HepG2 (cell line): Measurements from ENCODE around the gene ERLIN1. TPM values are rescaled to one million over a fixed set of nuclear protein-coding genes. Genes with fewer than 3 reads are reported as not detected.
A peak's percentile ranks its signal among the peaks of the same experiment; 100 is the strongest.

Experiments
- ATF7-NPFF ChIP-seq: sonication (generic); formaldehyde crosslinking; IDR thresholded peaks from 2 replicates; pipeline ENCODE4 v1.8.1; 2023; ENCODE audit warnings: mild to moderate bottlenecking, low read depth, missing genetic modification reagents, moderate library complexity
- CCDC6 ChIP-seq: sonication (generic); formaldehyde crosslinking; IDR thresholded peaks from 2 replicates; pipeline ENCODE4 v1.8.1; 2022; ENCODE audit warnings: mild to moderate bottlenecking, missing genetic modification reagents, moderate library complexity
- DBP ChIP-seq: sonication (generic); formaldehyde crosslinking; IDR thresholded peaks from 2 replicates; pipeline ENCODE4 v1.4.0; 2020; ENCODE audit warnings: missing genetic modification reagents; ENCODE audit errors: not compliant biosample characterization
- DR1 ChIP-seq: sonication (generic); formaldehyde crosslinking; IDR thresholded peaks from 2 replicates; pipeline ENCODE4 v1.8.0; 2021; ENCODE audit warnings: mild to moderate bottlenecking, missing genetic modification reagents, inconsistent platforms
- FOSL2 ChIP-seq: sonication (generic); formaldehyde crosslinking; IDR thresholded peaks from 2 replicates; pipeline ENCODE4 v1.4.0; 2020; ENCODE audit warnings: missing genetic modification reagents
- HIVEP1 ChIP-seq: sonication (generic); formaldehyde crosslinking; IDR thresholded peaks from 2 replicates; pipeline ENCODE4 v1.4.0; 2020; ENCODE audit warnings: mild to moderate bottlenecking, missing genetic modification reagents
- IRF1 ChIP-seq: sonication (generic); formaldehyde crosslinking; IDR thresholded peaks from 2 replicates; pipeline ENCODE4 v1.4.0; 2020; ENCODE audit warnings: low read depth, mild to moderate bottlenecking, missing genetic modification reagents
- KLF6 ChIP-seq: IDR thresholded peaks from 2 replicates; pipeline ENCODE4 v1.8.0; 2016; ENCODE audit warnings: missing biosample characterization, missing genetic modification reagents
- NR2F2 ChIP-seq: IDR thresholded peaks from 2 replicates; pipeline ENCODE4 v1.6.1; 2012; ENCODE audit warnings: low read depth, inconsistent platforms, borderline replicate concordance
- SOX6 ChIP-seq, 2 experiments: fragments of 450-650 bp in 1 of 2; sonication (generic) in 1 of 2; formaldehyde crosslinking in 1 of 2; IDR thresholded peaks; 2 replicates each; pipeline versions ENCODE4 v1.4.0 to v1.6.1; 2017 to 2020; ENCODE audit warnings: antibody characterized with exemption in 1 of 2, mild to moderate bottlenecking in 1 of 2, missing genetic modification reagents in 1 of 2
- TFE3 ChIP-seq: IDR thresholded peaks from 2 replicates; pipeline ENCODE4 v1.6.1; 2016
- ZNF180 ChIP-seq: sonication (generic); formaldehyde crosslinking; IDR thresholded peaks from 2 replicates; pipeline ENCODE4 v1.4.0; 2020; ENCODE audit warnings: low read depth, missing genetic modification reagents, borderline replicate concordance
- ZNF407 ChIP-seq: sonication (generic); formaldehyde crosslinking; IDR thresholded peaks from one replicate; pipeline ENCODE4 v1.5.1; 2020; ENCODE audit warnings: mild to moderate bottlenecking, missing genetic modification reagents; ENCODE audit errors: not compliant biosample characterization
- ZNF580 ChIP-seq: IDR thresholded peaks from 2 replicates; pipeline ENCODE4 v1.6.1; 2016; ENCODE audit warnings: low read depth, borderline replicate concordance
- ZNF761 ChIP-seq: sonication (generic); formaldehyde crosslinking; conservative IDR thresholded peaks from 2 replicates; pipeline ENCODE4 v1.4.0; 2020; ENCODE audit warnings: mild to moderate bottlenecking, missing genetic modification reagents
- ZSCAN5A ChIP-seq: sonication (generic); formaldehyde crosslinking; IDR thresholded peaks from 2 replicates; pipeline ENCODE4 v1.8.0; 2022; ENCODE audit warnings: mild to moderate bottlenecking, missing genetic modification reagents, borderline replicate concordance
- polyA plus RNA-seq, 8 experiments: library from polyadenylated mRNA; depleted of rRNA in 3 of 8; stranded (reverse) in 7 of 8; unstranded in 1 of 8; fragments of >200 nt; fragmentation: Illumina TruSeq in 4 of 8; extraction: Trizol in 4 of 8; gene quantifications; 2 replicates each; pipeline versions ENCODE4 v1.2.1 to v1.2.3, GENCODE V29; 2011 to 2016; ENCODE audit warnings: low read depth in 4 of 8, missing spikeins in 1 of 8, mixed read lengths in 1 of 8; ENCODE audit not compliant: insufficient read depth in 1 of 8
- total RNA-seq, 5 experiments: library from RNA; depleted of rRNA; stranded (reverse); fragments of >200 nt; fragmentation: Illumina TruSeq; extraction: Trizol; gene quantifications; 2 replicates each; pipeline ENCODE4 v1.2.3, GENCODE V29; 2016; ENCODE audit warnings: low read depth in 1 of 5

ERLIN1 gene
- total and polyA plus RNA-seq, 2 of the 13 experiments (the other 11 are each of a cell fraction or from before 2014, with no cell fraction given), result 56.8 to 69.3 TPM

- TF ChIP-seq DR1, result no peak
- TF ChIP-seq ATF7-NPFF (CRISPR knock-in tag), result no peak
- TF ChIP-seq IRF1, result no peak
- 0 out of 2 replicates have a peak, but pooled peaks have one; percentile 27 for TF ChIP-seq TFE3 (CRISPR knock-in tag)
- no peak for TF ChIP-seq ZSCAN5A (CRISPR knock-in tag)
- TF ChIP-seq NR2F2, result no peak
- TF ChIP-seq ZNF761 (CRISPR knock-in tag), result no peak
- no peak for TF ChIP-seq DBP (CRISPR knock-in tag)
- no peak for TF ChIP-seq KLF6
- no peak for TF ChIP-seq SOX6 (IDR thresholded peaks at IDR 0.05)
- TF ChIP-seq SOX6 (CRISPR knock-in tag; IDR thresholded peaks at IDR 0.05), result peak; percentile 34; the same call in 1 of the 2 replicates
- TF ChIP-seq HIVEP1 (CRISPR knock-in tag), result no peak
- 0 out of 2 replicates have a peak, but pooled peaks have one; percentile 9 for TF ChIP-seq FOSL2 (CRISPR knock-in tag)
- no peak for TF ChIP-seq CCDC6
- TF ChIP-seq ZNF180 (CRISPR knock-in tag), result no peak
- no peak for TF ChIP-seq ZNF580 (CRISPR knock-in tag)
- no peak for TF ChIP-seq ZNF407 (CRISPR knock-in tag)
Measured at GRCh38 chr10:100183481-100183880, 2.3 kb downstream of the ERLIN1 start (continued).
